Endodermal cell (in vitro differentiated cells): ENCODE results near the gene TOR1A. TPM values are rescaled to one million over a fixed set of nuclear protein-coding genes. Genes with fewer than 3 reads are reported as not detected.
"Not testable (repeated sequence)": the region's sequence is repeated elsewhere in the genome, so short reads cannot be mapped to it uniquely, and the experiment has no call there.

Experiments used
- DNase-seq: peaks from one replicate; pipeline ENCODE4 v3.0.0-alpha.2; 2017
- H3K27ac ChIP-seq: 2 replicates; pipeline ENCODE4 v1.5.1; 2013; ENCODE audit warnings: mild to moderate bottlenecking, low read depth, low read length, moderate library complexity
- H3K27me3 ChIP-seq: 2 replicates; pipeline ENCODE4 v1.6.1; 2013; ENCODE audit warnings: mild to moderate bottlenecking, low read length, moderate library complexity; ENCODE audit not compliant: insufficient read depth, control insufficient read depth, poor library complexity, severe bottlenecking
- H3K36me3 ChIP-seq: 2 replicates; pipeline ENCODE4 v1.7.0; 2013; ENCODE audit warnings: mild to moderate bottlenecking, low read length, moderate library complexity; ENCODE audit not compliant: control insufficient read depth, insufficient read depth
- H3K4me1 ChIP-seq: one replicate; pipeline ENCODE4 v1.7.0; 2013; ENCODE audit warnings: low read length; ENCODE audit not compliant: control insufficient read depth, insufficient read depth
- H3K4me3 ChIP-seq: 2 replicates; pipeline ENCODE4 v1.5.1; 2013; ENCODE audit warnings: mild to moderate bottlenecking, low read length, moderate library complexity
- H3K9ac ChIP-seq: 2 replicates; pipeline ENCODE4 v1.6.1; 2013; ENCODE audit warnings: mild to moderate bottlenecking, low read length, moderate library complexity; ENCODE audit not compliant: poor library complexity, severe bottlenecking; ENCODE audit errors: extremely low read depth
- H3K9me3 ChIP-seq: 2 replicates; pipeline ENCODE4 v1.6.1; 2013; ENCODE audit warnings: mild to moderate bottlenecking, low read length, moderate library complexity; ENCODE audit not compliant: control insufficient read depth
- H3K27ac Mint-ChIP-seq: 2 replicates; pipeline ENCODE4 v1.8.0; 2020; ENCODE audit warnings: mixed read lengths
- H3K27me3 Mint-ChIP-seq: 2 replicates; pipeline ENCODE4 v1.8.0; 2021; ENCODE audit warnings: mild to moderate bottlenecking, mixed read lengths; ENCODE audit not compliant: insufficient read depth
- H3K36me3 Mint-ChIP-seq: 2 replicates; pipeline ENCODE4 v1.8.0; 2020; ENCODE audit warnings: low read depth, mixed read lengths
- H3K4me1 Mint-ChIP-seq: 2 replicates; pipeline ENCODE4 v1.8.0; 2020; ENCODE audit warnings: mixed read lengths
- H3K4me3 Mint-ChIP-seq: 2 replicates; pipeline ENCODE4 v1.8.0; 2020; ENCODE audit warnings: mild to moderate bottlenecking, moderate library complexity, mixed read lengths
- H3K9me3 Mint-ChIP-seq: 2 replicates; pipeline ENCODE4 v1.8.0; 2020; ENCODE audit warnings: mild to moderate bottlenecking, mixed read lengths
- CTCF ChIP-seq: fragments of 200-600 bp; sonication (generic); conservative IDR thresholded peaks from 2 replicates; pipeline ENCODE4 v1.5.0; 2021; ENCODE audit warnings: antibody characterized with exemption, mild to moderate bottlenecking
- WGBS, 2 experiments: methylation state at CpG; one replicate each; pipeline versions ENCODE4 v1.1.5 to v1.1.7; 2013; ENCODE audit warnings: missing lambda C conversion rate in 2 of 2, mixed read lengths in 1 of 2; ENCODE audit not compliant: insufficient coverage in 1 of 2, insufficient read length in 1 of 2; 5-methylcytosine and 5-hydroxymethylcytosine counted together
- total RNA-seq, 2 donors: library from RNA; stranded (reverse); fragmentation: NEBNext Ultra II Directional in 1 of 2; extraction: Animal tissue kit (Norgen Biotek cat#: 25700) in 1 of 2; gene quantifications; 2 replicates in 1 of 2; 3 replicates in 1 of 2; pipeline ENCODE4 v1.2.1, GENCODE V29; 2021

Gene TOR1A
- total RNA-seq, 2 donors from 2014 or later, result 48.4 to 49.9 TPM

- Histone ChIP-seq H3K27me3 (peaks cover 36% of the 10 kb centered on the region), H3K36me3 (no peaks in the 10 kb centered on the region), H3K9ac (no peak overlapping the region), H3K27ac (no peak overlapping the region), H3K4me3 (no peak overlapping the region), H3K4me1 (peaks cover 5% of the 10 kb centered on the region), H3K9me3 (no peaks in the 10 kb centered on the region)
- H3K4me3 Mint-ChIP-seq, result no peak overlapping the region
- 93% methylated on average over 6 to 8 of the region's 8 CpGs for WGBS, 2 experiments
- no peak for DNase-seq
- no peaks in the 10 kb centered on the region for H3K36me3 Mint-ChIP-seq
- H3K4me1 Mint-ChIP-seq, result peaks cover 7% of the 10 kb centered on the region
- H3K9me3 Mint-ChIP-seq, result no peaks in the 10 kb centered on the region
- H3K27me3 Mint-ChIP-seq, result peaks cover 71% of the 10 kb centered on the region
- no peak overlapping the region for H3K27ac Mint-ChIP-seq
- no peak for TF ChIP-seq CTCF
These were observed 29.4 kb downstream of the TOR1A start for GRCh38 chr9:129794549-129794948.

GRCh38 chr9:129786481-129786880 lies 37.5 kb downstream of the TOR1A start:
- no peak overlapping the region for H3K4me3 Mint-ChIP-seq
- Histone ChIP-seq H3K27me3 (peaks cover 20% of the 10 kb centered on the region), H3K4me1 (no peaks in the 10 kb centered on the region), H3K27ac (no peak overlapping the region), H3K9me3 (no peaks in the 10 kb centered on the region), H3K36me3 (no peaks in the 10 kb centered on the region), H3K9ac (no peak overlapping the region), H3K4me3 (no peak overlapping the region)
- no peak overlapping the region for H3K27ac Mint-ChIP-seq
- no peak for TF ChIP-seq CTCF
- no peak for DNase-seq
- 89 to 93% methylated on average over 9 to 10 of the region's 10 CpGs for WGBS, 2 experiments
- H3K9me3 Mint-ChIP-seq, result no peaks in the 10 kb centered on the region
- H3K4me1 Mint-ChIP-seq, result no peaks in the 10 kb centered on the region
- no peaks in the 10 kb centered on the region for H3K36me3 Mint-ChIP-seq
- H3K27me3 Mint-ChIP-seq, result peaks cover 24% of the 10 kb centered on the region

- Histone ChIP-seq H3K4me1 (no peaks in the 10 kb centered on the region), H3K4me3 (no peak overlapping the region), H3K27me3 (peaks cover 20% of the 10 kb centered on the region), H3K9ac (no peak overlapping the region), H3K9me3 (no peaks in the 10 kb centered on the region), H3K36me3 (no peaks in the 10 kb centered on the region), H3K27ac (no peak overlapping the region)
- H3K9me3 Mint-ChIP-seq, result no peaks in the 10 kb centered on the region
- H3K4me3 Mint-ChIP-seq, result no peak overlapping the region
- no peak for TF ChIP-seq CTCF
- no peaks in the 10 kb centered on the region for H3K4me1 Mint-ChIP-seq
- no peak overlapping the region for H3K27ac Mint-ChIP-seq
- WGBS, 2 experiments, result 88% methylated on average over 1 of the region's 1 CpG; no CpG with 5 or more reads in 1 of the 2 experiments
- no peaks in the 10 kb centered on the region for H3K36me3 Mint-ChIP-seq
- H3K27me3 Mint-ChIP-seq, result peaks cover 24% of the 10 kb centered on the region
- no peak for DNase-seq
These were observed 38.1 kb downstream of the TOR1A start for GRCh38 chr9:129785866-129786265.

GRCh38 chr9:129784970-129785369 lies 39.0 kb downstream of the TOR1A start:
- not testable (repeated sequence) for H3K4me3 Mint-ChIP-seq, H3K4me3 ChIP-seq, H3K9ac ChIP-seq, H3K36me3 ChIP-seq, H3K9me3 Mint-ChIP-seq, H3K4me1 ChIP-seq, H3K27ac Mint-ChIP-seq, H3K4me1 Mint-ChIP-seq, H3K27ac ChIP-seq, DNase-seq, H3K36me3 Mint-ChIP-seq, H3K9me3 ChIP-seq
- 79 to 85% methylated on average over 10 to 11 of the region's 11 CpGs for WGBS, 2 experiments
- H3K27me3 Mint-ChIP-seq, result peaks cover 22% of the 10 kb centered on the region
- H3K27me3 ChIP-seq, result peaks cover 20% of the 10 kb centered on the region
